Transverse colon (tissue), 4 donors: ENCODE results near the gene PUM2. TPM values are rescaled to one million over a fixed set of nuclear protein-coding genes. Genes with fewer than 3 reads are reported as not detected.

Source experiments
- DNase-seq: peaks from one replicate; pipeline ENCODE4 v3.0.0-alpha.2; 2019
- H3K27ac ChIP-seq, 4 donors: fragments of 200-600 bp; sonication (generic); 2 replicates each; pipeline ENCODE4 v1.5.1; 2016 to 2018; ENCODE audit warnings: inconsistent platforms in 4 of 4
- H3K27me3 ChIP-seq: fragments of 200-600 bp; sonication (generic); 2 replicates; pipeline ENCODE4 v1.5.1; 2017; ENCODE audit warnings: inconsistent platforms
- H3K36me3 ChIP-seq, 4 donors: fragments of 200-600 bp; sonication (generic); 2 replicates each; pipeline ENCODE4 v1.5.1; 2017 to 2019; ENCODE audit warnings: inconsistent platforms in 4 of 4
- H3K4me1 ChIP-seq, 4 donors: fragments of 200-600 bp; sonication (generic); 2 replicates each; pipeline ENCODE4 v1.5.1; 2017 to 2020; ENCODE audit warnings: inconsistent platforms in 4 of 4
- H3K4me3 ChIP-seq, 4 donors: fragments of 200-600 bp; sonication (generic); 1 replicate in 1 of 4; 2 replicates in 3 of 4; pipeline versions ENCODE4 v1.5.1 to v1.6.1; 2017 to 2019; ENCODE audit warnings: inconsistent platforms in 4 of 4
- H3K9me3 ChIP-seq, 2 donors: fragments of 200-600 bp; sonication (generic); 2 replicates each; pipeline ENCODE4 v1.5.1; 2017 to 2019; ENCODE audit warnings: inconsistent platforms in 2 of 2
- CTCF ChIP-seq, 5 experiments: fragments of 200-600 bp in 3 of 5; fragments of 450-650 bp in 2 of 5; sonication (generic) in 3 of 5; IDR thresholded peaks; 1 replicate in 2 of 5; 2 replicates in 3 of 5; pipeline ENCODE4 v1.5.1; 2016 to 2017; ENCODE audit warnings: antibody characterized with exemption in 5 of 5, inconsistent platforms in 3 of 5, mild to moderate bottlenecking in 2 of 5, moderate library complexity in 1 of 5
- EP300 ChIP-seq: sonication (generic); formaldehyde crosslinking; IDR thresholded peaks from one replicate; pipeline ENCODE4 v1.6.1; 2017; ENCODE audit warnings: antibody characterized with exemption, low read depth
- POLR2A ChIP-seq: fragments of 450-650 bp; IDR thresholded peaks from one replicate; pipeline ENCODE4 v1.6.1; 2016; ENCODE audit warnings: antibody characterized with exemption, mild to moderate bottlenecking, moderate library complexity
- POLR2AphosphoS5 ChIP-seq, 3 donors: sonication (generic); formaldehyde crosslinking; IDR thresholded peaks; one replicate each; pipeline ENCODE4 v1.6.1; 2016; ENCODE audit warnings: antibody characterized with exemption in 3 of 3
- WGBS, 2 donors: methylation state at CpG; one replicate each; pipeline ENCODE4 v1.1.5; 2018; ENCODE audit warnings: low coverage in 1 of 2; 5-methylcytosine and 5-hydroxymethylcytosine counted together
- in situ Hi-C, 4 donors: fragments of 200-750 bp; cut with MboI; loops; one replicate each; pipeline versions ENCODE4 v1.15.0 to v1.15.1; 2017; ENCODE audit warnings: low sequenced_read_pairs in 3 of 4, low pct_ligation_motif_present in 1 of 4, low pct_unique_long_range_greater_than_20kb in 1 of 4
- intact Hi-C: fragments of 100-400 bp; cut with DNase I; formaldehyde crosslinking; loops from one replicate; pipeline ENCODE4 v1.15.1; 2023; ENCODE audit warnings: low total_unique reads
- total RNA-seq, 4 donors: library from RNA; depleted of rRNA; stranded (reverse); fragments of >200 nt; gene quantifications; one replicate each; pipeline ENCODE4 v1.1.0, GENCODE V29; 2016

PUM2 gene
- total RNA-seq, 4 donors from 2014 or later: 62.5 to 92.7 (median 70.5) TPM

- WGBS, 2 donors: 55% methylated on average over 8 of the region's 9 CpGs; no CpG with 5 or more reads in 1 of the 2 donors
- in situ Hi-C loops (no loop called here), intact Hi-C loops (no loop called here)
- Histone ChIP-seq H3K27me3 (no peaks in the 10 kb centered on the region), H3K4me1 (peaks cover 1 to 19% (median 10%) of the 10 kb centered on the region in 4 donors), H3K9me3 (no peaks in the 10 kb centered on the region), H3K4me3 (no peak overlapping the region), H3K36me3 (no peaks in the 10 kb centered on the region), H3K27ac (peak overlapping the region; percentile 31 to 64 (median 48))
- peak; percentile 61 for DNase-seq
- TF ChIP-seq CTCF (IDR thresholded peaks at IDR 0.05) (no peak), POLR2AphosphoS5 (IDR thresholded peaks at IDR 0.05) (peak in 1 of 3 donors; percentile 38)
Measured at GRCh38 chr2:20213651-20214565, 136.7 kb downstream of the PUM2 start.

GRCh38 chr2:20212871-20213503 is 137.7 kb downstream of the PUM2 start:
- no peak for TF ChIP-seq EP300
- no peak for TF ChIP-seq CTCF (IDR thresholded peaks at IDR 0.05)
- H3K4me3 ChIP-seq: no peak overlapping the region
- H3K4me1 ChIP-seq: peaks cover 3 to 26% (median 10%) of the 10 kb centered on the region in 4 donors
- H3K36me3 ChIP-seq: no peaks in the 10 kb centered on the region
- DNase-seq: peak; percentile 50
- in situ Hi-C loops: no loop called here
- WGBS, 2 donors: 63% methylated on average over 16 of the region's 16 CpGs; no CpG with 5 or more reads in 1 of the 2 donors
- no peaks in the 10 kb centered on the region for H3K9me3 ChIP-seq
- peak overlapping the region; percentile 3 to 64 (median 44) for H3K27ac ChIP-seq
- intact Hi-C loops: no loop called here
- no peaks in the 10 kb centered on the region for H3K27me3 ChIP-seq

- TF ChIP-seq POLR2AphosphoS5 (IDR thresholded peaks at IDR 0.05) (no peak), POLR2A (no peak), EP300 (no peak), CTCF (IDR thresholded peaks at IDR 0.05) (no peak)
- intact Hi-C loops: no loop called here
- H3K4me3 ChIP-seq: no peak overlapping the region
- H3K9me3 ChIP-seq: no peaks in the 10 kb centered on the region
- peaks cover 3 to 30% (median 14%) of the 10 kb centered on the region in 4 donors for H3K4me1 ChIP-seq
- WGBS, 2 donors: 82% methylated on average over 10 of the region's 11 CpGs; no CpG with 5 or more reads in 1 of the 2 donors
- H3K27me3 ChIP-seq: no peaks in the 10 kb centered on the region
- H3K36me3 ChIP-seq: no peaks in the 10 kb centered on the region
- in situ Hi-C loops: no loop called here
- peak overlapping the region in 3 of 4 donors; percentile 3 to 64 (median 58) for H3K27ac ChIP-seq
- DNase-seq: no peak
Measured at GRCh38 chr2:20212459-20212870, 138.2 kb downstream of the PUM2 start.

GRCh38 chr2:20211860-20212458 is 138.7 kb downstream of the PUM2 start:
- no peak for DNase-seq
- H3K27ac ChIP-seq: peak overlapping the region in 3 of 4 donors; percentile 3 to 64 (median 58)
- H3K4me3 ChIP-seq: no peak overlapping the region
- in situ Hi-C loops: no loop called here
- H3K36me3 ChIP-seq: no peaks in the 10 kb centered on the region
- 83% methylated on average over 14 of the region's 14 CpGs; no CpG with 5 or more reads in 1 of the 2 donors for WGBS, 2 donors
- TF ChIP-seq POLR2AphosphoS5 (IDR thresholded peaks at IDR 0.05): no peak
- no peak for TF ChIP-seq CTCF (IDR thresholded peaks at IDR 0.05)
- no peak for TF ChIP-seq EP300
- TF ChIP-seq POLR2A: no peak
- H3K27me3 ChIP-seq: no peaks in the 10 kb centered on the region
- intact Hi-C loops: no loop called here
- H3K4me1 ChIP-seq: peaks cover 3 to 30% (median 18%) of the 10 kb centered on the region in 4 donors
- no peaks in the 10 kb centered on the region for H3K9me3 ChIP-seq
